Astrocyte of the cerebellum (primary cell): ENCODE results near the gene HARS2.

Source experiments
- DNase-seq: peaks from one replicate; pipeline ENCODE4 v3.0.0-alpha.2; 2011; ENCODE audit warnings: low read depth
- H3K4me3 ChIP-seq: 2 replicates; pipeline ENCODE4 v1.5.1; 2011; ENCODE audit warnings: mild to moderate bottlenecking, low read depth, low read length, moderate library complexity
- CTCF ChIP-seq: IDR thresholded peaks from 2 replicates; pipeline ENCODE4 v1.5.1; 2012; ENCODE audit warnings: low read length, low read depth, moderate library complexity, mild to moderate bottlenecking; ENCODE audit errors: missing control alignments
- in situ Hi-C: cut with HindIII; loops from 2 replicates; pipeline ENCODE4 v1.10.0; 2017; ENCODE audit warnings: low sequenced_read_pairs

Gene HARS2

GRCh38 chr5:140674629-140675028 is 16.6 kb upstream of the HARS2 start:
- H3K4me3 ChIP-seq, result no peak overlapping the region
- no peak for TF ChIP-seq CTCF
- DNase-seq, result no peak
- in situ Hi-C loops, result no loop called here

- no peak overlapping the region for H3K4me3 ChIP-seq
- no peak for DNase-seq
- TF ChIP-seq CTCF, result no peak
- in situ Hi-C loops, result no loop called here
Observed at GRCh38 chr5:140677947-140678346, 13.3 kb upstream of the HARS2 start.

GRCh38 chr5:140678993-140679392 is 12.3 kb upstream of the HARS2 start:
- TF ChIP-seq CTCF, result no peak
- DNase-seq, result no peak
- in situ Hi-C loops, result no loop called here
- no peak overlapping the region for H3K4me3 ChIP-seq

- DNase-seq, result no peak
- peak overlapping the region; percentile 95 for H3K4me3 ChIP-seq
- TF ChIP-seq CTCF, result no peak
- in situ Hi-C loops, result no loop called here
Observed at GRCh38 chr5:140690376-140690932, 801 bp upstream of the HARS2 start.

GRCh38 chr5:140694276-140694675 is 3.0 kb downstream of the HARS2 start:
- in situ Hi-C loops, result no loop called here
- no peak for DNase-seq
- H3K4me3 ChIP-seq, result no peak overlapping the region
- no peak for TF ChIP-seq CTCF

GRCh38 chr5:140696891-140697492 is 5.7 kb downstream of the HARS2 start:
- no peak overlapping the region for H3K4me3 ChIP-seq
- no peak for TF ChIP-seq CTCF
- DNase-seq, result no peak
- in situ Hi-C loops, result no loop called here
